Activated CD8-positive, alpha-beta memory T cell treated with anti-CD3 and anti-CD28 coated beads, Interleukin-2, amount 50 U/mL, for 48 hours (primary cell): ENCODE results near the gene PHTF2.

ENCODE experiments used
- DNase-seq: peaks from one replicate; pipeline ENCODE4 v3.0.0-alpha.2; 2020

The PHTF2 gene

GRCh38 chr7:77796109-77796508, 2.5 kb upstream of the PHTF2 start:
- DNase-seq: no peak

GRCh38 chr7:77796960-77797359, 1.6 kb upstream of the PHTF2 start:
- DNase-seq: no peak

GRCh38 chr7:77797734-77798393, 709 bp upstream of the PHTF2 start:
- DNase-seq: no peak

GRCh38 chr7:77799078-77799964, 748 bp downstream of the PHTF2 start:
- peak; percentile 72 for DNase-seq

GRCh38 chr7:77800158-77800557, 1.6 kb downstream of the PHTF2 start:
- no peak for DNase-seq

- DNase-seq: no peak
These were observed 2.2 kb downstream of the PHTF2 start for GRCh38 chr7:77800730-77801129.

GRCh38 chr7:77802557-77803405, 4.2 kb downstream of the PHTF2 start:
- no peak for DNase-seq

- DNase-seq: no peak
These were observed 7.9 kb downstream of the PHTF2 start for GRCh38 chr7:77806425-77806824.

- DNase-seq: no peak
These were observed 9.9 kb downstream of the PHTF2 start for GRCh38 chr7:77808517-77808916.

GRCh38 chr7:77811516-77812289, 13.1 kb downstream of the PHTF2 start:
- DNase-seq: no peak

GRCh38 chr7:77812290-77812685, 13.7 kb downstream of the PHTF2 start:
- no peak for DNase-seq

- no peak for DNase-seq
These were observed 14.6 kb downstream of the PHTF2 start for GRCh38 chr7:77813180-77813579.

- DNase-seq: no peak
These were observed 20.4 kb downstream of the PHTF2 start for GRCh38 chr7:77819021-77819420.

GRCh38 chr7:77820967-77821366, 22.4 kb downstream of the PHTF2 start:
- DNase-seq: no peak

GRCh38 chr7:77822269-77822668, 23.7 kb downstream of the PHTF2 start:
- no peak for DNase-seq

GRCh38 chr7:77823787-77824186, 25.2 kb downstream of the PHTF2 start:
- no peak for DNase-seq

- no peak for DNase-seq
These were observed 26.1 kb downstream of the PHTF2 start for GRCh38 chr7:77824636-77825035.

- DNase-seq: no peak
These were observed 26.6 kb downstream of the PHTF2 start for GRCh38 chr7:77825131-77825530.

GRCh38 chr7:77826300-77826699, 27.7 kb downstream of the PHTF2 start:
- no peak for DNase-seq

- no peak for DNase-seq
These were observed 29.4 kb downstream of the PHTF2 start for GRCh38 chr7:77827999-77828398.

- DNase-seq: no peak
These were observed 32.2 kb downstream of the PHTF2 start for GRCh38 chr7:77830649-77831355.

GRCh38 chr7:77831481-77831880, 32.9 kb downstream of the PHTF2 start:
- no peak for DNase-seq
